ENCODE data around the gene RASSF9.
A peak's percentile ranks its signal among the peaks of the same experiment; 100 is the strongest.

RASSF9 gene

GRCh38 chr12:85836197-85837090 is at the start of gene RASSF9:
TSS of gene RASSF9 (minus strand) at chr12:85836409. CDS start at chr12:85836201, 208 bp downstream.
- DNase-seq, result peak; percentile 62

- DNase-seq, result no peak
Measured at GRCh38 chr12:85883763-85884162, 47.6 kb upstream of the RASSF9 start.

GRCh38 chr12:85877459-85877858 is 41.2 kb upstream of the RASSF9 start:
- DNase-seq, result no peak

GRCh38 chr12:85874031-85874461 is 37.8 kb upstream of the RASSF9 start, which contains the start of gene NTS:
TSS of gene NTS (plus strand) at chr12:85874295. CDS start at chr12:85874404, 109 bp downstream.
- no peak for DNase-seq

GRCh38 chr12:85872497-85873091 is 36.4 kb upstream of the RASSF9 start:
- no peak for DNase-seq

GRCh38 chr12:85866986-85867776 is 31.0 kb upstream of the RASSF9 start:
- peak; percentile 34 for DNase-seq

- peak; percentile 15 for DNase-seq
Measured at GRCh38 chr12:85865890-85866289, 29.7 kb upstream of the RASSF9 start.

- no peak for DNase-seq
Measured at GRCh38 chr12:85856966-85857365, 20.8 kb upstream of the RASSF9 start.

- no peak for DNase-seq
Measured at GRCh38 chr12:85855305-85855704, 19.1 kb upstream of the RASSF9 start.

- no peak for DNase-seq
Measured at GRCh38 chr12:85849344-85849743, 13.1 kb upstream of the RASSF9 start.

GRCh38 chr12:85843606-85844310 is 7.5 kb upstream of the RASSF9 start:
- no peak for DNase-seq

GRCh38 chr12:85835426-85836196 is 598 bp downstream of the RASSF9 start:
- no peak for DNase-seq

- DNase-seq, result no peak
Measured at GRCh38 chr12:85834378-85834777, 1.8 kb downstream of the RASSF9 start.

GRCh38 chr12:85833579-85833978 is 2.6 kb downstream of the RASSF9 start:
- DNase-seq, result no peak

- DNase-seq, result no peak
Measured at GRCh38 chr12:85831327-85831990, 4.8 kb downstream of the RASSF9 start.

GRCh38 chr12:85829391-85829790 is 6.8 kb downstream of the RASSF9 start:
- DNase-seq, result no peak

GRCh38 chr12:85828576-85828975 is 7.6 kb downstream of the RASSF9 start:
- DNase-seq, result no peak

- DNase-seq, result no peak
Measured at GRCh38 chr12:85825746-85826145, 10.5 kb downstream of the RASSF9 start.

GRCh38 chr12:85823436-85824180 is 12.6 kb downstream of the RASSF9 start:
- DNase-seq, result no peak

- no peak for DNase-seq
Measured at GRCh38 chr12:85821759-85822158, 14.4 kb downstream of the RASSF9 start.
